ENCODE results near the gene PCIF1. TPM values are rescaled to one million over a fixed set of nuclear protein-coding genes. Genes with fewer than 3 reads are reported as not detected.
"Not testable (repeated sequence)": the region's sequence is repeated elsewhere in the genome, so short reads cannot be mapped to it uniquely, and the experiment has no call there.

Gene PCIF1
- total RNA-seq, 2 experiments from 2014 or later = 100 TPM

GRCh38 chr20:45993197-45993951 is 58.9 kb downstream of the PCIF1 start:
- no peak for TF ChIP-seq CTCF (IDR thresholded peaks at IDR 0.05)
- Mint-ChIP-seq H3K9me3 (no peaks in the 10 kb centered on the region), H3K4me3 (no peak overlapping the region), H3K36me3 (ENCODE audit: low read depth) (no peaks in the 10 kb centered on the region), H3K27ac (no peak overlapping the region), H3K4me1 (ENCODE audit: low read depth) (peaks cover 31% of the 10 kb centered on the region), H3K27me3 (no peaks in the 10 kb centered on the region)
- peak in 1 of 14 experiments; percentile 58 for DNase-seq
- CTCF ChIA-PET = no interaction called here
- Histone ChIP-seq H3K9me3 (ENCODE audit: control insufficient read depth in 1 of 2, insufficient read depth in 1 of 2, low read length in 2 of 2) (no peaks in the 10 kb centered on the region), H3K36me3 (ENCODE audit: insufficient read depth, low read length) (no peaks in the 10 kb centered on the region), H3K4me1 (ENCODE audit: insufficient read depth, low read length) (peaks cover 28% of the 10 kb centered on the region), H3K4me3 (ENCODE audit: low read length) (no peak overlapping the region), H3K27ac (ENCODE audit: low read depth in 1 of 2, low read length in 2 of 2) (no peak overlapping the region), H3K27me3 (ENCODE audit: control insufficient read depth in 1 of 2, insufficient read depth in 2 of 2, low read length in 2 of 2) (peaks cover 0 to 2% of the 10 kb centered on the region in 2 experiments)
- POLR2A ChIA-PET = no interaction called here
- ATAC-seq (ENCODE audit: poor library complexity) = no peak
- intact Hi-C loops (cut with DNase I, micrococcal nuclease) = no loop called here

- no peak for TF ChIP-seq CTCF (IDR thresholded peaks at IDR 0.05)
- DNase-seq (no peak), ATAC-seq (ENCODE audit: poor library complexity) (no peak)
- POLR2A ChIA-PET = no interaction called here
- H3K4me3 ChIP-seq (ENCODE audit: low read length) = no peak overlapping the region
- Mint-ChIP-seq H3K9me3 (no peaks in the 10 kb centered on the region), H3K27me3 (no peaks in the 10 kb centered on the region), H3K4me3 (no peak overlapping the region), H3K36me3 (ENCODE audit: low read depth) (no peaks in the 10 kb centered on the region), H3K4me1 (ENCODE audit: low read depth) (peaks cover 46% of the 10 kb centered on the region), H3K27ac (no peak overlapping the region)
- intact Hi-C loops (cut with DNase I, micrococcal nuclease) = no loop called here
- CTCF ChIA-PET = no interaction called here
- H3K27ac ChIP-seq (ENCODE audit: low read depth in 1 of 2, low read length in 2 of 2) = no peak overlapping the region
- H3K9me3 ChIP-seq (ENCODE audit: control insufficient read depth in 1 of 2, insufficient read depth in 1 of 2, low read length in 2 of 2) = no peaks in the 10 kb centered on the region
- no peaks in the 10 kb centered on the region for H3K36me3 ChIP-seq (ENCODE audit: insufficient read depth, low read length)
- no peaks in the 10 kb centered on the region for H3K27me3 ChIP-seq (ENCODE audit: control insufficient read depth in 1 of 2, insufficient read depth in 2 of 2, low read length in 2 of 2)
- peaks cover 43% of the 10 kb centered on the region for H3K4me1 ChIP-seq (ENCODE audit: insufficient read depth, low read length)
These were observed 60.4 kb downstream of the PCIF1 start for GRCh38 chr20:45994761-45995493.

- H3K4me3 ChIP-seq (ENCODE audit: low read length); H3K4me3 Mint-ChIP-seq; H3K36me3 Mint-ChIP-seq (ENCODE audit: low read depth); H3K36me3 ChIP-seq (ENCODE audit: insufficient read depth, low read length); POLR2A ChIA-PET; H3K27me3 Mint-ChIP-seq; intact Hi-C loops (cut with DNase I, micrococcal nuclease); H3K9me3 ChIP-seq (ENCODE audit: control insufficient read depth in 1 of 2, insufficient read depth in 1 of 2, low read length in 2 of 2); DNase-seq; H3K27me3 ChIP-seq (ENCODE audit: control insufficient read depth in 1 of 2, insufficient read depth in 2 of 2, low read length in 2 of 2); H3K27ac ChIP-seq (ENCODE audit: low read depth in 1 of 2, low read length in 2 of 2); CTCF ChIA-PET; ATAC-seq (ENCODE audit: poor library complexity); H3K9me3 Mint-ChIP-seq; H3K27ac Mint-ChIP-seq: not testable (repeated sequence)
- peaks cover 50% of the 10 kb centered on the region for H3K4me1 ChIP-seq (ENCODE audit: insufficient read depth, low read length)
- H3K4me1 Mint-ChIP-seq (ENCODE audit: low read depth) = peaks cover 53% of the 10 kb centered on the region
These were observed 61.1 kb downstream of the PCIF1 start for GRCh38 chr20:45995495-45996097.

Data from CD4-positive, alpha-beta T cell (primary cell).